T-helper 1 cell treated with Interleukin-12 subunit alpha and Interleukin-12 subunit beta and Interleukin-4 antibody, amounts not matched to agents 30 ng/mL and 1 ng/mL, for 36 hours (primary cell): ENCODE results near the gene EPS15. TPM values are rescaled to one million over a fixed set of nuclear protein-coding genes. Genes with fewer than 3 reads are reported as not detected.
"Not testable (repeated sequence)": the region's sequence is repeated elsewhere in the genome, so short reads cannot be mapped to it uniquely, and the experiment has no call there.

Source experiments
- intact Hi-C: fragments of 100-400 bp; cut with micrococcal nuclease; formaldehyde crosslinking; loops from one replicate; pipeline ENCODE4 v1.15.1; 2024
- total RNA-seq: library from RNA; stranded (reverse); gene quantifications from 2 replicates; pipeline ENCODE4 v1.2.3, GENCODE V29; 2022

EPS15 gene
- total RNA-seq, 1 donor from 2014 or later = 60.4 TPM

GRCh38 chr1:51344602-51345299 lies 174.3 kb downstream of the EPS15 start:
- intact Hi-C loops = loop anchor here (5.0 kb wide), 1 partner anchor 423 kb away; no protein-coding TSS in a partner anchor

- intact Hi-C loops = no loop called here
Measured at GRCh38 chr1:51344276-51344601, 174.8 kb downstream of the EPS15 start.

- intact Hi-C loops = no loop called here
Measured at GRCh38 chr1:51343624-51344023, 175.4 kb downstream of the EPS15 start.

DNA sequence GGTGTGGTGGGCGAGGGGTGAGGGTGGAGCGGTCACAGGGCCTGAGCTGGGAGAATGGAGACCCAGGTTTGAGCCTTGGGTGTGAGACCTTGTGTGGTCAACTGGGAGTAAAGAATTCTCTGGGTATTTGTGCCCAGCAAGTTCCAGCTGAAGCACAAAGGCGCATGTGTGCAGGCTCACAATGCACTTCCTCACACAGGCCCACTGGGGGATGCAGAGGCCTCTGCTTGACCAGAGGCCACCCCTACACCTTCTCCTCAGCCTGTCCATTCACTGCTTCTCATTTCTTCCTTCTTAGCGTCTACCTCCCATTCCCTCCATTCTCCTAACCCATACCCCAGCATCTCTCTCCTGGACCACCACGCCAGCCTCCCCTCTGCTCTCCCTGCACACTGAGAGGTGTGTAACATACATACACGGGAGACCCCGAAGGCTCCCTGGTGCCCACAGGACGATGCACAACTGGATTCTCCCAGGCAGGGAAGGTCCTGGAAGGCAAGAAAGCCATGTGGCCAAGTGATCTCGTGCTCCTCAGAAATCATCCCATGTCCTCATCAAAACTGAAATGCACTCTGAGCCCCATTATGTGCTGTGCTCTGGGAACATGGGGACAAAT lies 176.4 kb downstream of the EPS15 start:
- intact Hi-C loops = no loop called here

GRCh38 chr1:51341876-51342496 lies 177.1 kb downstream of the EPS15 start:
- intact Hi-C loops = no loop called here

GRCh38 chr1:51340380-51340779 lies 178.7 kb downstream of the EPS15 start:
- intact Hi-C loops = no loop called here

GRCh38 chr1:51336711-51337110 lies 182.4 kb downstream of the EPS15 start:
- intact Hi-C loops = no loop called here

- intact Hi-C loops = no loop called here
Measured at GRCh38 chr1:51336004-51336403, 183.1 kb downstream of the EPS15 start.

GRCh38 chr1:51331206-51332100 lies 187.6 kb downstream of the EPS15 start:
- intact Hi-C loops = no loop called here

DNA sequence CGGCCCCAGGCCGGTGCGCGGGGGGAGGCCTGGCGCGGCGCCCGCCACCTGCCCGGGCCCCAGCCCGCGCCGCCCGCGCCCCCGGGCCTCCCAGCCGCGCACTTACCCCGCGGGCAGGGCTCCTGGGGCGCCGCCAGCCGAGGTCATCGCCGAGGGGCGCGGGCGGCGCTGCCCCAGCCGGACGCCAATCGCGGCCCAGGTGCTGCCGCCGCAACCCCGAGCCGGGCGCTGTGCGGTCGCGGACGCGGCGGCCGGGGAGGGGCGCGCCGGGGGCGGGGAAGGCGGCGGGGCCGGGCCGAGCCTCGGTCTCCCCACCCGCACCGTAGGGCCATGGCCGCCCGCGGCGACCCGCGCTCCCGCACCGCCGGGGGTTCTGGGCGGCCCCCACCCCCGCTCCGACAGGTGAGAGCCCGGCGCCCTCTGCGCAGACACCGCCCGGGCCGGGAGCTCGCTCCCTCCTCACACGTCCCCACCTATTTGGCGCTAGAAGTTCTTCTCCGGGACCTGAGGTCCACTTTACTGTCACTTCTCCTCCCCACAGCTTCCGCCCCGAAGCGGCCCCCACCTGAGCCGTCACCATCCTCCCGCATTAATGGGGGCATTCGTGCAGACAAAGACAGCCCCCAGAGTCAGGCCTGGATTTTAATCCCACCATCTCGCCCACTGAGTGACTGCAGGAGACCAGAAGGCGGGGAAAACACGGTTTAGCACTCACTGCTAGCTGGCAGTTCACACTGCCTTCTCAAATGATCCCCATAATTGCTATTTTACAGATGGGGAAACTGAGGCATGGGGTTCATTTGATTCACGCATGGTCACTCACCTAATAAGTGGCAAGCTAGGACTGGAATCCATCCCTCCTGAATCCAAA lies 188.5 kb downstream of the EPS15 start, which contains the start of gene TTC39A:
TSS of gene TTC39A (minus strand) at position 232 of the 871 bp plus-strand sequence. CDS start at position 147, 85 bp downstream.
- intact Hi-C loops = no loop called here

DNA sequence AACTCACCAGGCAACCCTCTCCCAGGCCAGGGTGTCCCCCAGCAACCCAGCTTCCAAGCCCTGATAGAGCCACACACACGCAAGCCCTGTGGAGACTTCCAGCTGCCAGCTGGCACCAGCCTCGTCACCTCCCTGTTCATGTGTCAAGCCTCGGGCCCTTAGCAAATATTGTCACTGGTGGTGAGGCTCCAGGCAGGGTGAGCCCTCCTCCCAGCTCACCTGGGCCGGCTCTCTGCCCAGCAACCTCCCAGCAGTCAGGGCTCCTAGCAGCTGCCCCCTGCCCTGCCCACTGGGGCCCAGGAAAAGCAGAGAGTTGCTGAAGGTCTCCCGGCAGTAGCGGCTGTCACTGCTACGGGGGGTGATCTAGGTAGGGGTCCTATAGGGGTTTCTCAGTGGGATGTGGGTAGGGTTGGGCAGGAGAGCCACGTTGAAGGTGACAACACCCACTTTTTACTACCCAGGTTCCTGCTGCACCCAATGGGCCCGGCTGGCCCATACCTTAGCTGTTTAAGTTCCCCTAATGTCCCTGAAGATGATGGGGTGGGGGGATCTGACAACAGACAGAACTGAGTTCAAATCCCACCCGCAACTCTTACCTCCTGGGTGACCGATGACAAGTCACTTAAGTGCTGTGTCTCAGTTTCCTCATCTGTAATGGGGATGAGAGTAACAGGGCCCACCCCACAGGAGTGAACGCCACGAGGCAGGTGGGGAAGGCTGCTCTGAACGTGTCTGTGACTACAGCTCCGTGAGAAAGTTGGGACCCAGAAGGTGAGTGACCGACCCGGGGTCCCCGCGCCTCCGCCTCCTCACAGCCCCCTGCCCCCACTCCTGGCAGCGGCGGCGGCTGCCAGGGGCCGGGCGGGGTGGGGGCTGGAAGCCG lies 189.4 kb downstream of the EPS15 start:
- intact Hi-C loops = no loop called here

GRCh38 chr1:51328926-51329325 lies 190.1 kb downstream of the EPS15 start:
- intact Hi-C loops = no loop called here

GRCh38 chr1:51328279-51328678 lies 190.8 kb downstream of the EPS15 start:
- intact Hi-C loops = no loop called here

DNA sequence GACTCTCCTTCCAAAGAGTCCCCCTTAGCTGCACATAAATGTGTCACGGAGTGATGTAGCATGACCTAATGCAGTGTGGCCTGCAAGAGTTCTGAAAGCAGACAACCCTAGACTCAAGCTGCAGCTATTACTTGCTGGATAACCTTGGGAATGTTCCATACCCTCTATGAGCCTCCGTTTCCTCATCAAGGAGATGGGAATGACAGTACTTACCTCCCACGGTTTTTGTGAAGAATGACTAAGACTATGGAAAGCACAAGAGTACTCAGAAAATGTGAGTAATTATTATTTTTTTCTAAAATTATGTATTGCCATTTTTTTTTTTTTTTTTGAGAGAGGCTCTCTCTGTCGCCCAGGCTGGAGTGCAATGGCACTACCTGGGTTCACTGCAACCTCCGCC lies 191.7 kb downstream of the EPS15 start:
- intact Hi-C loops = no loop called here

DNA sequence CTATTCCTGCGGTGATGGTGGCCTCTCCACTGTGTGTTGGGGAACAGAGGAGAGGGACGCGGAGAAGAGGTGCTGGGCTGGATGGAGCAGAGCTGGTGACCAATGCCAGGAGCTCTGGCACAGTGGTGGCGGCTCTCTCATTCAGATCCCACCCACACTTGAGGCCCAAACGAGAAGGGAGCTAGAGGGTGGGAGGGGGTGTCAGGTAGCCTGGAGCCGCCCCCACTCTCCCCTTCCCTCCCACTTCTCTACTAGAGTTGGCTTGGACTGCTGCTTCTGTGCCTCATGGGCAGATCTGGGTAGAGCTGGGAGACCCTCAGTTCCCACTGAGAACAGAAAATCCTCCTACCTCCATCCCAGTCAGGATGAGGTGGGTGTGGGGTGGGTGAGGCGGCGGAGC lies 192.2 kb downstream of the EPS15 start:
- intact Hi-C loops = no loop called here

- intact Hi-C loops = no loop called here
Measured at GRCh38 chr1:51325878-51326755, 192.9 kb downstream of the EPS15 start.

DNA sequence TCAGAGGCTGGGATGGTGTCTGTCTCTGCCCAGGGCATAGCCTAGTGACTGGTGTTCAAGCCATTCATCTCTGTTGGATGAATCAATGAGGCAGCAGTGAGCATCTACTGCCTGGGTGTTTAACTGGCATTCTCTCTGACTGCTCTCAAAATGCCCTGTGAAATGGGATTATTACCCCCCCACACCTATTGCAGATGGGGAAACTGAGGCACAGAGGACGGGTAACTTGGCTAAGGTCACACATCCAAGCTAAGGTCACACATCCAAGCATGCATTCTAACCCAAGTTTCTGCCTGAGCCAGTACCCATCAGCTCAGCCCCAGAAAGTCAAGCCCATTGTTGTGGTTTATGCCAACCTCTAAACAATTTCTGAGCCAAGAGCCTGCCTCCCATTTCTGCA lies 193.7 kb downstream of the EPS15 start:
- intact Hi-C loops = no loop called here

GRCh38 chr1:51325011-51325385 lies 194.1 kb downstream of the EPS15 start:
- intact Hi-C loops = not testable (repeated sequence)
